ENCODE data around the gene CCDC122. TPM values are rescaled to one million over a fixed set of nuclear protein-coding genes. Genes with fewer than 3 reads are reported as not detected.

CCDC122 gene
- total and polyA plus RNA-seq, 10 of the 15 experiments (the other 5 are each of a cell fraction or from before 2014, with no cell fraction given) = 1.0 to 4.5 (median 2.9) TPM; not detected in 1

GRCh38 chr13:43802511-43802910 lies 77.0 kb downstream of the CCDC122 start:
- FAIRE-seq (no peak), ATAC-seq (no peak), DNase-seq (ENCODE audit: low read depth, low spot score) (no peak)
- H3K79me2 ChIP-seq (ENCODE audit: control insufficient read depth, insufficient read depth, low read length) = no peaks in the 10 kb centered on the region
- SMC1A ChIA-PET (ENCODE audit: uncharacterized antibody, unreplicated experiment) = interaction anchor here (1.9 to 2.9 kb wide), 2 partner anchors 13 to 607 kb away, joined by 5 to 13 read pairs; no protein-coding TSS in a partner anchor
- RAD21 ChIA-PET (ENCODE audit: unreplicated experiment) = interaction anchor here (0.6 to 1.2 kb wide), 2 partner anchors 8 to 1207 kb away, joined by 3 read pairs; no protein-coding TSS in a partner anchor
- H3K4me3 ChIP-seq = no peak overlapping the region
- H3K4me1 ChIP-seq (ENCODE audit: control insufficient read depth, insufficient read depth, low read length) = no peaks in the 10 kb centered on the region
- H3K27me3 ChIP-seq (replicated peaks in 1 of 2; ENCODE audit: control insufficient read depth in 2 of 2, insufficient read depth in 2 of 2, low read length in 1 of 2) = no peaks in the 10 kb centered on the region
- BruUV-seq (replicated peaks) = no TSS peak
- H3K9me3 ChIP-seq (replicated peaks; ENCODE audit: control insufficient read depth, insufficient read depth, low read length) = no peaks in the 10 kb centered on the region
- in situ Hi-C loops (cut with MboI) = loop anchor here (10.0 kb wide), 2 partner anchors 498 to 828 kb away; no protein-coding TSS in a partner anchor
- no peak overlapping the region for H3K4me2 ChIP-seq (ENCODE audit: control insufficient read depth, insufficient read depth)
- TF ChIP-seq TARDBP (IDR thresholded peaks at IDR 0.05; ENCODE audit: borderline replicate concordance) (no peak), BMI1 (IDR thresholded peaks at IDR 0.05; ENCODE audit: borderline replicate concordance) (no peak), FOXM1 (IDR thresholded peaks at IDR 0.05; ENCODE audit: low read depth, low read length) (no peak), SUZ12 (IDR thresholded peaks at IDR 0.05; ENCODE audit: unreplicated experiment) (no peak), STAT3 (IDR thresholded peaks at IDR 0.05; ENCODE audit: low read depth, low read length) (no peak), ZSCAN29 (IDR thresholded peaks at IDR 0.05) (no peak), FOS (IDR thresholded peaks at IDR 0.05; ENCODE audit: borderline replicate concordance, extremely low read depth, insufficient read length) (no peak), ZBTB40 (IDR thresholded peaks at IDR 0.05; ENCODE audit: borderline replicate concordance) (no peak), MEF2A (IDR thresholded peaks at IDR 0.05; ENCODE audit: insufficient read depth, low read depth, low read length) (no peak), BCL11A (IDR thresholded peaks at IDR 0.05; ENCODE audit: low read depth, low read length) (no peak), GABPA (IDR thresholded peaks at IDR 0.05; ENCODE audit: low read depth) (no peak), RUNX3 (IDR thresholded peaks at IDR 0.05; ENCODE audit: low read length) (no peak), MAX (IDR thresholded peaks at IDR 0.05; ENCODE audit: low read depth, low read length) (no peak), RAD51 (IDR thresholded peaks at IDR 0.05) (no peak), ZNF592 (IDR thresholded peaks at IDR 0.05) (no peak)
- CTCF ChIA-PET = interaction anchor here (3.2 kb wide), 1 partner anchor 12 kb away, joined by 24 read pairs; no protein-coding TSS in a partner anchor
- no peak overlapping the region for H2AFZ ChIP-seq (ENCODE audit: control insufficient read depth, low read depth, low read length)
- intact Hi-C loops (cut with micrococcal nuclease; ENCODE audit: unreplicated experiment) = loop anchor here (2.0 to 10.0 kb wide), 4 partner anchors 500 to 1205 kb away; no protein-coding TSS in a partner anchor
- POLR2A ChIA-PET = no interaction called here
- no peaks in the 10 kb centered on the region for H4K20me1 ChIP-seq (ENCODE audit: control insufficient read depth, insufficient read depth)
- H3K36me3 ChIP-seq (ENCODE audit: control insufficient read depth in 2 of 2, insufficient read depth in 2 of 2, low read length in 1 of 2) = no peaks in the 10 kb centered on the region
- no peak overlapping the region for H3K27ac ChIP-seq (ENCODE audit: control insufficient read depth, insufficient read depth)
- H3K9ac ChIP-seq (ENCODE audit: control insufficient read depth, insufficient read depth, low read length) = no peak overlapping the region
